HFF-Myc (cell line): Measurements from ENCODE around the gene TTC23.

Experiments
- DNase-seq: peaks from one replicate; pipeline ENCODE4 v3.0.0-alpha.2; 2011; ENCODE audit warnings: low read depth; ENCODE audit errors: extremely low read depth
- H3K4me3 ChIP-seq: replicated peaks from 2 replicates; pipeline ENCODE4 v1.5.1; 2011; ENCODE audit warnings: low read depth, mild to moderate bottlenecking, control low read depth, low read length
- TF ChIP-seq, protein P1 (sequence below): IDR thresholded peaks from 2 replicates; pipeline ENCODE4 v1.5.1; 2012; ENCODE audit warnings: mild to moderate bottlenecking, low read depth, low read length, control low read depth; ENCODE audit errors: missing control alignments

The TTC23 gene

DNA sequence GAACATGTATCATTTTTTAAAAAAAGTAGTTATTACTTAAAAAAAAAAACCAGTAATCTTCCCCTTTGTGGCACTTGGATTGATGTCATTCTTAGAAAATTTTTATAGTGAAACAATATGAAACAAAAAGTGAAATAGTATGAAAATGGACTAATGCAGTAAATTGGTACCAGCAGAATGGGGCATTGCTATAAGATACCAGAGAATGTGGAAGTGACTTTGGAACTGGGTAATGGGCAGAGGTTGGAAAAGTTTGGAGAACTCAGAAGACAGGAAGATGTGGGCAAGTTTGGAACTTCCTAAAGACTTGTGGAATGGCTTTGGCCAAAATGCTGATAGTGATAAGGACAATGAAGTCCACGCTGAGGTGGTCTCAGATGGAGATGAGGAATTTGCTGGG, 66.6 kb downstream of the TTC23 start:
- TF ChIP-seq, protein P1, sequence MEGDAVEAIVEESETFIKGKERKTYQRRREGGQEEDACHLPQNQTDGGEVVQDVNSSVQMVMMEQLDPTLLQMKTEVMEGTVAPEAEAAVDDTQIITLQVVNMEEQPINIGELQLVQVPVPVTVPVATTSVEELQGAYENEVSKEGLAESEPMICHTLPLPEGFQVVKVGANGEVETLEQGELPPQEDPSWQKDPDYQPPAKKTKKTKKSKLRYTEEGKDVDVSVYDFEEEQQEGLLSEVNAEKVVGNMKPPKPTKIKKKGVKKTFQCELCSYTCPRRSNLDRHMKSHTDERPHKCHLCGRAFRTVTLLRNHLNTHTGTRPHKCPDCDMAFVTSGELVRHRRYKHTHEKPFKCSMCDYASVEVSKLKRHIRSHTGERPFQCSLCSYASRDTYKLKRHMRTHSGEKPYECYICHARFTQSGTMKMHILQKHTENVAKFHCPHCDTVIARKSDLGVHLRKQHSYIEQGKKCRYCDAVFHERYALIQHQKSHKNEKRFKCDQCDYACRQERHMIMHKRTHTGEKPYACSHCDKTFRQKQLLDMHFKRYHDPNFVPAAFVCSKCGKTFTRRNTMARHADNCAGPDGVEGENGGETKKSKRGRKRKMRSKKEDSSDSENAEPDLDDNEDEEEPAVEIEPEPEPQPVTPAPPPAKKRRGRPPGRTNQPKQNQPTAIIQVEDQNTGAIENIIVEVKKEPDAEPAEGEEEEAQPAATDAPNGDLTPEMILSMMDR, result no peak
- DNase-seq, result no peak
- H3K4me3 ChIP-seq, result no peak overlapping the region

- TF ChIP-seq, protein P1, result no peak
Observed at GRCh38 chr15:99181545-99181971, 67.8 kb downstream of the TTC23 start.

GRCh38 chr15:99180964-99181306, 68.4 kb downstream of the TTC23 start:
- no peak for DNase-seq
- TF ChIP-seq, protein P1, result no peak
- H3K4me3 ChIP-seq, result no peak overlapping the region

More at GRCh38 chr15:99181545-99181971, 67.8 kb downstream of the TTC23 start:
- no peak for DNase-seq
- no peak overlapping the region for H3K4me3 ChIP-seq

GRCh38 chr15:99180086-99180963, 69.1 kb downstream of the TTC23 start:
- no peak for DNase-seq
- TF ChIP-seq, protein P1, result no peak

GRCh38 chr15:99177679-99178078, 71.7 kb downstream of the TTC23 start:
- no peak overlapping the region for H3K4me3 ChIP-seq
- TF ChIP-seq, protein P1, result no peak
- DNase-seq, result no peak

More at GRCh38 chr15:99180086-99180963, 69.1 kb downstream of the TTC23 start:
- no peak overlapping the region for H3K4me3 ChIP-seq

GRCh38 chr15:99176757-99177156, 72.6 kb downstream of the TTC23 start:
- DNase-seq, result no peak
- no peak overlapping the region for H3K4me3 ChIP-seq
- TF ChIP-seq, protein P1, result no peak
